Heart left ventricle (tissue), 13 donors: ENCODE measurements around the gene TAS2R19.

Experiments used
- POLR2A ChIP-seq, 2 donors: fragments of 450-650 bp; IDR thresholded peaks; one replicate each; pipeline ENCODE4 v1.6.1; 2017; ENCODE audit warnings: antibody characterized with exemption in 2 of 2, mild to moderate bottlenecking in 2 of 2, moderate library complexity in 2 of 2
- TF ChIP-seq, protein P1 (sequence below), 12 donors: fragments of 200-600 bp; sonication (generic) in 4 of 12; IDR thresholded peaks; one replicate each; pipeline versions ENCODE4 v1.5.0 to v1.8.0; 2018 to 2022; ENCODE audit warnings: antibody characterized with exemption in 12 of 12, mild to moderate bottlenecking in 5 of 12
- donor health status: ischemic (EF 13 %, LVEDD 7.1; RV severe dilation, severe dysfunction).
- donor health status: DM: no; HTN: yes; CAD: no.
- donor health status: DM: no; HTN: no; CAD: no.
- donor health status: ischemic (EF 25% LVEDD 6.9; RV normal size, moderate dysfunction).
- donor health status: ischemic (EF 25% LVEDD 5.7; RV mildly dilated, moderate dysfunction).
- donor health status: ischemic (EF 35%, LVEDD 5.7; RV mildly dilated, moderate dysfunction).
- donor health status: nonischemic (EF 11% LVEDD 7.7; RV severe dilation, severe dysfunction).
- donor health status: DM: yes; HTN: yes; CAD: no.
- donor health status: PGD.
- donor health status: ischemic (EF 29% LVEDD 5.4; RV normal size, mild dysfunction).
- donor health status: nonischemic (EF 23%, LVEDD 6.1; RV moderate dilation, normal function).

DNA sequence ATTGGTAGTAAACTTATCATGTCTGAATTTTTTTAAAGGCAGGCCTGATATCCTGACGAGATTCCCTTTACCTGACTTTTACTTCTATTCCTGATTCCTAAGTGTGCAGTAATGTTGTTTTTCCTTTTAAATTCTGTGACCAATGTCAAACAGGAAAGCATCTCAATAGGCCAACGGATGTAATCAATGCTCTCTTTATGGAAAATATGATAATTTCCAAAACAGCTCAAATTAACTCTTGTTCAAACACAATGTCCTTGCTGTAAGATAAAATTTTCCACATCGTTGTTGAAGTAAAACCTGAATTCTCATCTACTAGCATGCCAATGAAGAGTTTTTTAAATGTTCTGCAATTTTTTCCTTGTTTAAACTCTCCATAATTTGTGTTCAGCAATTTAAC is 16.8 kb upstream of the TAS2R19 start:
- TF ChIP-seq, protein P1, sequence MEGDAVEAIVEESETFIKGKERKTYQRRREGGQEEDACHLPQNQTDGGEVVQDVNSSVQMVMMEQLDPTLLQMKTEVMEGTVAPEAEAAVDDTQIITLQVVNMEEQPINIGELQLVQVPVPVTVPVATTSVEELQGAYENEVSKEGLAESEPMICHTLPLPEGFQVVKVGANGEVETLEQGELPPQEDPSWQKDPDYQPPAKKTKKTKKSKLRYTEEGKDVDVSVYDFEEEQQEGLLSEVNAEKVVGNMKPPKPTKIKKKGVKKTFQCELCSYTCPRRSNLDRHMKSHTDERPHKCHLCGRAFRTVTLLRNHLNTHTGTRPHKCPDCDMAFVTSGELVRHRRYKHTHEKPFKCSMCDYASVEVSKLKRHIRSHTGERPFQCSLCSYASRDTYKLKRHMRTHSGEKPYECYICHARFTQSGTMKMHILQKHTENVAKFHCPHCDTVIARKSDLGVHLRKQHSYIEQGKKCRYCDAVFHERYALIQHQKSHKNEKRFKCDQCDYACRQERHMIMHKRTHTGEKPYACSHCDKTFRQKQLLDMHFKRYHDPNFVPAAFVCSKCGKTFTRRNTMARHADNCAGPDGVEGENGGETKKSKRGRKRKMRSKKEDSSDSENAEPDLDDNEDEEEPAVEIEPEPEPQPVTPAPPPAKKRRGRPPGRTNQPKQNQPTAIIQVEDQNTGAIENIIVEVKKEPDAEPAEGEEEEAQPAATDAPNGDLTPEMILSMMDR (IDR thresholded peaks at IDR 0.05), result no peak
- TF ChIP-seq POLR2A (IDR thresholded peaks at IDR 0.05), result no peak
